ENCODE data around the gene TCF3. TPM values are rescaled to one million over a fixed set of nuclear protein-coding genes. Genes with fewer than 3 reads are reported as not detected.
A peak's percentile ranks its signal among the peaks of the same experiment; 100 is the strongest.

TCF3 gene
- total and polyA plus RNA-seq, 10 of the 15 experiments (the other 5 are each of a cell fraction or from before 2014, with no cell fraction given) = 6.7 to 282 (median 70.7) TPM

DNA sequence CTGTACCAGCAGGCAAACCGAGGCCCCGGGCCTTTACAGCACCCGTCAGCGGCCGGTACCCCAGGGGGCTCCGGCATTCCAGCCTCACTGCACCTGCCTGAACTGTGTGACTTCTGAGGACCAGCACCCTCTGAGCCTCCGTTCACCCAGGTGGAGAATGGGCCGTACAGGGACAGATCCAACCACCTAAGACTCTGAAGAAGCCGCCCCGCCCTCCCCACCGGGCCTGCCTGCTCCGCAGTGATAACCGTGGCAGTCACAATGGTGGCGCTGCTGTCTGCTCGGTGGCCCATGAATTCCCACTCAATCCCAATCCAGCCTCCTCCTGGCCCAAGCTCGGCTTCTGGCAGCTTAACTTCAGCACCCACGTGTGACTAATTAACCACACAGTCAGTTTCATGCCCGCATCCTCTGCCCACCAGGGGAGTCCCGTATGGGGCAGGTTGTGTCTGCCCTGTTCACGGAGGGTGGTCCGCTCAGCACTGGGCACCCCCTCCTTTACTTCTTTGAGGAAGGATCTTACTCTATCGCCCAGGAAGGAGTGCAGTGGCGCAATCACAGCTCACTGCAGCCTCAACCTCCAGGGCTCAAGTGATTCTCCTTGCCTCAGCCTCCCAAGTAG lies 3.4 kb downstream of the TCF3 start:
- ChIA-PET CTCF (interaction anchor here (0.6 to 2.2 kb wide), 6 partner anchors 20 to 103 kb away, joined by 3 to 10 read pairs (median 4); no protein-coding TSS in a partner anchor), SMC1A (ENCODE audit: uncharacterized antibody, unreplicated experiment) (interaction anchor here (0.8 to 3.3 kb wide), 3 partner anchors 15 to 58 kb away, joined by 3 to 30 read pairs (median 3); no protein-coding TSS in a partner anchor), POLR2A (interaction anchor here (0.7 to 1.0 kb wide), 4 partner anchors 11 to 58 kb away, joined by 3 to 4 read pairs (median 4); no protein-coding TSS in a partner anchor), RAD21 (ENCODE audit: unreplicated experiment) (interaction anchor here (0.8 to 3.1 kb wide), 8 partner anchors 16 to 158 kb away, joined by 3 to 19 read pairs (median 6); partner anchors contain the start of genes MBD3 and REEP6)
- DNase-seq (ENCODE audit: low read depth, low spot score) (no peak), ATAC-seq (peak; percentile 47), FAIRE-seq (peak; percentile 49)
- in situ Hi-C loops (cut with MboI) (loop anchor here (5.0 kb wide), 1 partner anchor 42 kb away; the partner anchor contains the start of gene UQCR11), intact Hi-C loops (cut with micrococcal nuclease; ENCODE audit: unreplicated experiment) (loop anchor here (5.0 kb wide), 1 partner anchor 42 kb away; the partner anchor contains the start of gene UQCR11)
- peak overlapping the region; percentile 76 for H3K9ac ChIP-seq (ENCODE audit: control insufficient read depth, insufficient read depth, low read length)
- no peak overlapping the region for H2AFZ ChIP-seq (ENCODE audit: control insufficient read depth, low read depth, low read length)
- H3K4me2 ChIP-seq (ENCODE audit: control insufficient read depth, insufficient read depth) = peak overlapping the region; percentile 83
- H3K4me3 ChIP-seq = peak overlapping the region; percentile 91
- H3K79me2 ChIP-seq (ENCODE audit: control insufficient read depth, insufficient read depth, low read length) = peaks cover 60% of the 10 kb centered on the region
- peak overlapping the region; percentile 90 for H3K27ac ChIP-seq (ENCODE audit: control insufficient read depth, insufficient read depth)
- BruUV-seq (replicated peaks) = TSS peak; percentile 53
- WGBS (ENCODE audit: insufficient coverage, insufficient replicate concordance, low lambda C conversion rate, missing lambda C conversion rate) = 3% methylated on average over 23 of the region's 23 CpGs
- H3K4me1 ChIP-seq (ENCODE audit: control insufficient read depth, insufficient read depth, low read length) = peaks cover 25% of the 10 kb centered on the region
- H4K20me1 ChIP-seq (ENCODE audit: control insufficient read depth, insufficient read depth) = no peaks in the 10 kb centered on the region; the same call in 1 of the 2 replicates
- peaks cover 4 to 17% of the 10 kb centered on the region in 2 experiments; a peak in 3 of 4 replicates for H3K36me3 ChIP-seq (ENCODE audit: control insufficient read depth in 2 of 2, insufficient read depth in 2 of 2, low read length in 1 of 2)
- H3K27me3 ChIP-seq (replicated peaks in 1 of 2; ENCODE audit: control insufficient read depth in 2 of 2, insufficient read depth in 2 of 2, low read length in 1 of 2) = no peaks in the 10 kb centered on the region
- no peaks in the 10 kb centered on the region for H3K9me3 ChIP-seq (replicated peaks; ENCODE audit: control insufficient read depth, insufficient read depth, low read length)
- peak; percentile 49 for TF ChIP-seq POLR2A (IDR thresholded peaks at IDR 0.05; ENCODE audit: low read depth, low read length)
- 0 out of 2 replicates have a peak, but pooled peaks have one; percentile 37 for TF ChIP-seq STAT1 (conservative IDR thresholded peaks at IDR 0.05)
- peak; percentile 84 for TF ChIP-seq IKZF1 (conservative IDR thresholded peaks at IDR 0.05)
- TF ChIP-seq, protein P1, sequence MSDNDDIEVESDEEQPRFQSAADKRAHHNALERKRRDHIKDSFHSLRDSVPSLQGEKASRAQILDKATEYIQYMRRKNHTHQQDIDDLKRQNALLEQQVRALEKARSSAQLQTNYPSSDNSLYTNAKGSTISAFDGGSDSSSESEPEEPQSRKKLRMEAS (IDR thresholded peaks at IDR 0.05; ENCODE audit: low read depth, low read length) = no peak
- TF ChIP-seq YY1 (IDR thresholded peaks at IDR 0.05; ENCODE audit: low read depth, low read length) = 0 out of 2 replicates have a peak, but pooled peaks have one; percentile 17
- TF ChIP-seq, protein P2, sequence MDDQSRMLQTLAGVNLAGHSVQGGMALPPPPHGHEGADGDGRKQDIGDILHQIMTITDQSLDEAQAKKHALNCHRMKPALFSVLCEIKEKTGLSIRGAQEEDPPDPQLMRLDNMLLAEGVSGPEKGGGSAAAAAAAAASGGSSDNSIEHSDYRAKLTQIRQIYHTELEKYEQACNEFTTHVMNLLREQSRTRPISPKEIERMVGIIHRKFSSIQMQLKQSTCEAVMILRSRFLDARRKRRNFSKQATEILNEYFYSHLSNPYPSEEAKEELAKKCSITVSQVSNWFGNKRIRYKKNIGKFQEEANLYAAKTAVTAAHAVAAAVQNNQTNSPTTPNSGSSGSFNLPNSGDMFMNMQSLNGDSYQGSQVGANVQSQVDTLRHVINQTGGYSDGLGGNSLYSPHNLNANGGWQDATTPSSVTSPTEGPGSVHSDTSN (IDR thresholded peaks at IDR 0.05; ENCODE audit: insufficient replicate concordance, low read depth, low read length) = peak; percentile 3
- TF ChIP-seq, protein P3, sequence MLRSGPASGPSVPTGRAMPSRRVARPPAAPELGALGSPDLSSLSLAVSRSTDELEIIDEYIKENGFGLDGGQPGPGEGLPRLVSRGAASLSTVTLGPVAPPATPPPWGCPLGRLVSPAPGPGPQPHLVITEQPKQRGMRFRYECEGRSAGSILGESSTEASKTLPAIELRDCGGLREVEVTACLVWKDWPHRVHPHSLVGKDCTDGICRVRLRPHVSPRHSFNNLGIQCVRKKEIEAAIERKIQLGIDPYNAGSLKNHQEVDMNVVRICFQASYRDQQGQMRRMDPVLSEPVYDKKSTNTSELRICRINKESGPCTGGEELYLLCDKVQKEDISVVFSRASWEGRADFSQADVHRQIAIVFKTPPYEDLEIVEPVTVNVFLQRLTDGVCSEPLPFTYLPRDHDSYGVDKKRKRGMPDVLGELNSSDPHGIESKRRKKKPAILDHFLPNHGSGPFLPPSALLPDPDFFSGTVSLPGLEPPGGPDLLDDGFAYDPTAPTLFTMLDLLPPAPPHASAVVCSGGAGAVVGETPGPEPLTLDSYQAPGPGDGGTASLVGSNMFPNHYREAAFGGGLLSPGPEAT (IDR thresholded peaks at IDR 0.05; ENCODE audit: low read depth) = 0 out of 2 replicates have a peak, but pooled peaks have one; percentile 38
- no peak for TF ChIP-seq SUPT20H (IDR thresholded peaks at IDR 0.05; ENCODE audit: borderline replicate concordance, control insufficient read depth, low read depth, low read length)
- TF ChIP-seq BCL11A (IDR thresholded peaks at IDR 0.05; ENCODE audit: low read depth, low read length) = peak; percentile 27; the same call in 1 of the 2 replicates
- TF ChIP-seq BHLHE40 (IDR thresholded peaks at IDR 0.05; ENCODE audit: borderline replicate concordance in 1 of 2, low read depth in 2 of 2, low read length in 1 of 2) = 0 out of 4 replicates have a peak, but pooled peaks of 1 of the 2 experiments have one; percentile 30
- TF ChIP-seq IKZF2 (IDR thresholded peaks at IDR 0.05) = peak; percentile 77 to 84
- TF ChIP-seq SPI1 (IDR thresholded peaks at IDR 0.05; ENCODE audit: borderline replicate concordance, insufficient read depth, low read depth, low read length) = no peak
- TF ChIP-seq, protein P4, sequence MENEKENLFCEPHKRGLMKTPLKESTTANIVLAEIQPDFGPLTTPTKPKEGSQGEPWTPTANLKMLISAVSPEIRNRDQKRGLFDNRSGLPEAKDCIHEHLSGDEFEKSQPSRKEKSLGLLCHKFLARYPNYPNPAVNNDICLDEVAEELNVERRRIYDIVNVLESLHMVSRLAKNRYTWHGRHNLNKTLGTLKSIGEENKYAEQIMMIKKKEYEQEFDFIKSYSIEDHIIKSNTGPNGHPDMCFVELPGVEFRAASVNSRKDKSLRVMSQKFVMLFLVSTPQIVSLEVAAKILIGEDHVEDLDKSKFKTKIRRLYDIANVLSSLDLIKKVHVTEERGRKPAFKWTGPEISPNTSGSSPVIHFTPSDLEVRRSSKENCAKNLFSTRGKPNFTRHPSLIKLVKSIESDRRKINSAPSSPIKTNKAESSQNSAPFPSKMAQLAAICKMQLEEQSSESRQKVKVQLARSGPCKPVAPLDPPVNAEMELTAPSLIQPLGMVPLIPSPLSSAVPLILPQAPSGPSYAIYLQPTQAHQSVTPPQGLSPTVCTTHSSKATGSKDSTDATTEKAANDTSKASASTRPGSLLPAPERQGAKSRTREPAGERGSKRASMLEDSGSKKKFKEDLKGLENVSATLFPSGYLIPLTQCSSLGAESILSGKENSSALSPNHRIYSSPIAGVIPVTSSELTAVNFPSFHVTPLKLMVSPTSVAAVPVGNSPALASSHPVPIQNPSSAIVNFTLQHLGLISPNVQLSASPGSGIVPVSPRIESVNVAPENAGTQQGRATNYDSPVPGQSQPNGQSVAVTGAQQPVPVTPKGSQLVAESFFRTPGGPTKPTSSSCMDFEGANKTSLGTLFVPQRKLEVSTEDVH (IDR thresholded peaks at IDR 0.05; ENCODE audit: low read depth, partially characterized antibody) = no peak
- TF ChIP-seq MTA2 (IDR thresholded peaks at IDR 0.05; ENCODE audit: low read depth) = peak; percentile 57
- TF ChIP-seq RUNX3 (IDR thresholded peaks at IDR 0.05; ENCODE audit: low read length) = peak; percentile 53; the same call in 1 of the 2 replicates
- no peak for TF ChIP-seq SRF (IDR thresholded peaks at IDR 0.05; ENCODE audit: low read depth in 2 of 2, low read length in 2 of 2)

Data from GM12878 (cell line).